K562 (cell line): ENCODE measurements around the gene AK4.

Source experiments
- JUN ChIP-seq, 2 experiments: sonication (generic) in 1 of 2; formaldehyde crosslinking in 1 of 2; IDR thresholded peaks; 2 replicates each; pipeline versions ENCODE4 v1.6.1 to v1.8.0; 2012 to 2022; ENCODE audit warnings: borderline replicate concordance in 2 of 2, mild to moderate bottlenecking in 2 of 2, improper control_type of control experiment in 1 of 2, low read depth in 1 of 2, low read length in 1 of 2, missing genetic modification reagents in 1 of 2
- MIER1 ChIP-seq: fragments of 450-650 bp; IDR thresholded peaks from 2 replicates; pipeline ENCODE4 v1.6.1; 2016; ENCODE audit warnings: antibody characterized with exemption, mild to moderate bottlenecking, low read depth
- NCOA6 ChIP-seq: fragments of 450-650 bp; IDR thresholded peaks from 2 replicates; pipeline ENCODE4 v1.6.1; 2017; ENCODE audit warnings: mild to moderate bottlenecking
- POLR2A ChIP-seq: fragments of 450-650 bp; conservative IDR thresholded peaks from 2 replicates; pipeline ENCODE4 v1.6.1; 2016
- ZNF384 ChIP-seq: IDR thresholded peaks from 2 replicates; pipeline ENCODE4 v1.6.1; 2012; ENCODE audit warnings: low read depth, low read length, improper control_type of control experiment
- TF ChIP-seq, protein P1 (sequence below), 3 experiments: IDR thresholded peaks in 2 of 3; conservative IDR thresholded peaks in 1 of 3; 2 replicates each; pipeline ENCODE4 v1.5.1; 2011 to 2012; ENCODE audit warnings: low read length in 3 of 3, mild to moderate bottlenecking in 3 of 3, control low read depth in 2 of 3, improper control_type of control experiment in 1 of 3, inconsistent platforms in 1 of 3, low read depth in 1 of 3, mixed read lengths in 1 of 3, moderate library complexity in 1 of 3; ENCODE audit not compliant: insufficient read depth in 2 of 3
- TF ChIP-seq, protein P2 (sequence below): conservative IDR thresholded peaks from 2 replicates; pipeline ENCODE4 v1.6.1; 2011; ENCODE audit warnings: low read depth, mild to moderate bottlenecking, low read length; ENCODE audit not compliant: control insufficient read depth

DNA sequence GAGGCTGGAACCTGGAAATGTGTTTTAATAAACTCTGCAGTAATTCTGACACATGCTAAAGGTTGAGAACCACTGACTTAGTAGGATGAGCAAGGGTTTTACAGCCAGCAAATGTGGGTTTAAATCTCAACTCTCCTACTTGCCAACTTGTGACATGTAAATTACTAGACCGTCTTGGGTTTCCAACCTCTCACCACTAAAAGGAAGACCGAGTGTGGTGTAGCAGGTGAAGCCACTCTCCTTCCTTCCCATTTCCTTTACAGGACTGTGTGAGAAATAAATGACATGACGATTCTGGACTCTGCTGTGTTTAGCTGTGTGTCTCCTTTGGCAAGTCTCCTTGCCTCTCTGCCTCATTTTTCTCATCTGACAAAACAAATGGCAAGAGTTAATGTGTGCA lies 111.8 kb downstream of the AK4 start:
- TF ChIP-seq POLR2A (no peak), JUN (IDR thresholded peaks at IDR 0.05; ENCODE audit: borderline replicate concordance, low read depth, low read length) (no peak), JUN (CRISPR knock-in tag; IDR thresholded peaks at IDR 0.05; ENCODE audit: borderline replicate concordance) (no peak), NCOA6 (no peak), ZNF384 (no peak), MIER1 (no peak)
- TF ChIP-seq, protein P1, sequence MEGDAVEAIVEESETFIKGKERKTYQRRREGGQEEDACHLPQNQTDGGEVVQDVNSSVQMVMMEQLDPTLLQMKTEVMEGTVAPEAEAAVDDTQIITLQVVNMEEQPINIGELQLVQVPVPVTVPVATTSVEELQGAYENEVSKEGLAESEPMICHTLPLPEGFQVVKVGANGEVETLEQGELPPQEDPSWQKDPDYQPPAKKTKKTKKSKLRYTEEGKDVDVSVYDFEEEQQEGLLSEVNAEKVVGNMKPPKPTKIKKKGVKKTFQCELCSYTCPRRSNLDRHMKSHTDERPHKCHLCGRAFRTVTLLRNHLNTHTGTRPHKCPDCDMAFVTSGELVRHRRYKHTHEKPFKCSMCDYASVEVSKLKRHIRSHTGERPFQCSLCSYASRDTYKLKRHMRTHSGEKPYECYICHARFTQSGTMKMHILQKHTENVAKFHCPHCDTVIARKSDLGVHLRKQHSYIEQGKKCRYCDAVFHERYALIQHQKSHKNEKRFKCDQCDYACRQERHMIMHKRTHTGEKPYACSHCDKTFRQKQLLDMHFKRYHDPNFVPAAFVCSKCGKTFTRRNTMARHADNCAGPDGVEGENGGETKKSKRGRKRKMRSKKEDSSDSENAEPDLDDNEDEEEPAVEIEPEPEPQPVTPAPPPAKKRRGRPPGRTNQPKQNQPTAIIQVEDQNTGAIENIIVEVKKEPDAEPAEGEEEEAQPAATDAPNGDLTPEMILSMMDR (IDR thresholded peaks at IDR 0.05 in 2 of 3, conservative IDR thresholded peaks at IDR 0.05 in 1 of 3; ENCODE audit: insufficient read depth in 2 of 3, low read depth in 1 of 3, low read length in 3 of 3): no peak
- TF ChIP-seq, protein P2, sequence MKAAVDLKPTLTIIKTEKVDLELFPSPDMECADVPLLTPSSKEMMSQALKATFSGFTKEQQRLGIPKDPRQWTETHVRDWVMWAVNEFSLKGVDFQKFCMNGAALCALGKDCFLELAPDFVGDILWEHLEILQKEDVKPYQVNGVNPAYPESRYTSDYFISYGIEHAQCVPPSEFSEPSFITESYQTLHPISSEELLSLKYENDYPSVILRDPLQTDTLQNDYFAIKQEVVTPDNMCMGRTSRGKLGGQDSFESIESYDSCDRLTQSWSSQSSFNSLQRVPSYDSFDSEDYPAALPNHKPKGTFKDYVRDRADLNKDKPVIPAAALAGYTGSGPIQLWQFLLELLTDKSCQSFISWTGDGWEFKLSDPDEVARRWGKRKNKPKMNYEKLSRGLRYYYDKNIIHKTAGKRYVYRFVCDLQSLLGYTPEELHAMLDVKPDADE: no peak
